ENCODE measurements around the gene ITGA5. TPM values are rescaled to one million over a fixed set of nuclear protein-coding genes. Genes with fewer than 3 reads are reported as not detected.
"Not testable (repeated sequence)": the region's sequence is repeated elsewhere in the genome, so short reads cannot be mapped to it uniquely, and the experiment has no call there.

Gene ITGA5
- polyA plus RNA-seq, 1 donor (not counting 4 experiments of a cell fraction or from before 2014, with no cell fraction given), result 47.9 TPM

DNA sequence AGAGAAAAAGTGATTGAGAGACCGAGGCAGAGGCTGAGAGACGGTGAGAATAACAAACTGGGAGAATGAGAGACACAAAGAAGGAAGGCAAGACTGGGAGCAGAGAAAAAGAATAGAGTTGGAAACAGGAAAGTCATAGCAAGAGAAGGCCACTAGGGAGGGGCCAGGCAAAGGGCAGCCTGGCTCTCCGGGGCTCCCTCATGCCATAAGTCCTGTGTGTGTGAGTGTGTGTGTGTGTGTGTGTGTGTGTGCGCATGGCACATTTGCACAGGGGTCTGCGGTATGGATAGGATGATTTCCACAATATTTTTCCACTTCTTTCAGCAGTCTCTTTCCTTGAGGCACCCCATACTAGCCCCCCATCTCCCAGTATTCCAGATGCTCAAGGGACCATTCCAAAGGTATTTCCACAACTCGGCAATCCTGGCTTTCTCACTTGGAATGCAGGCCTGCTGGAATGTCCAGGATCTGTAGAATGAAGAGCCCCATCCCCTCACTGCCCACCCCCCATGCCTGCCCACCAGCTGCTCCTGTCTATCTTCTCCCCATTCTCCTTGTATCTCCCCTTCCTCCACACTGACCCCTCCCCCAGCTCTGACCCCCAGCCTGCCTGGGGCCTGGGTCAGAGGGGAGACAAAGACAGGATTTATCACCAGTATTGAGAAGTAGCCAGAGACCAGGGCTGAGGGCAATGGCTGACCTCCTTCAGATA is 63.8 kb downstream of the ITGA5 start:
- Histone ChIP-seq H3K27me3 (ENCODE audit: control insufficient read depth, extremely low read depth, insufficient read depth, low read length) (no peaks in the 10 kb centered on the region), H3K4me1 (ENCODE audit: control insufficient read depth, extremely low read depth, insufficient read depth, low read length) (peaks cover 19% of the 10 kb centered on the region), H3K4me3 (ENCODE audit: control insufficient read depth in 2 of 3, extremely low read depth in 1 of 3, insufficient read depth in 2 of 3, low read depth in 1 of 3, low read length in 3 of 3) (no peak overlapping the region), H3K9ac (ENCODE audit: control insufficient read depth, extremely low read depth, insufficient read depth, low read length) (no peak overlapping the region), H3K27ac (ENCODE audit: control insufficient read depth, insufficient read depth, low read length) (no peak overlapping the region), H3K9me1 (ENCODE audit: control insufficient read depth, extremely low read depth, insufficient read depth, low read length) (no peaks in the 10 kb centered on the region), H2AFZ (ENCODE audit: control insufficient read depth, low read length) (no peak overlapping the region), H4K20me1 (ENCODE audit: control insufficient read depth, extremely low read depth, insufficient read depth, low read length) (no peaks in the 10 kb centered on the region), H3K9me3 (ENCODE audit: control insufficient read depth, low read depth, low read length) (no peaks in the 10 kb centered on the region), H3K79me2 (ENCODE audit: control insufficient read depth, insufficient read depth, low read length) (no peaks in the 10 kb centered on the region), H3K4me2 (ENCODE audit: control insufficient read depth, extremely low read depth, insufficient read depth, low read depth, low read length) (no peak overlapping the region), H3K36me3 (ENCODE audit: control insufficient read depth in 2 of 2, extremely low read depth in 1 of 2, insufficient read depth in 2 of 2, low read length in 2 of 2) (peaks cover 6 to 12% of the 10 kb centered on the region in 2 experiments)
- FAIRE-seq (no peak), DNase-seq (ENCODE audit: low read depth, low spot score) (no peak)
- dilution Hi-C loops (cut with MboI; ENCODE audit: extremely low pct_ligation_motif_present, low sequenced_read_pairs), result no loop called here
- TF ChIP-seq, protein P1, sequence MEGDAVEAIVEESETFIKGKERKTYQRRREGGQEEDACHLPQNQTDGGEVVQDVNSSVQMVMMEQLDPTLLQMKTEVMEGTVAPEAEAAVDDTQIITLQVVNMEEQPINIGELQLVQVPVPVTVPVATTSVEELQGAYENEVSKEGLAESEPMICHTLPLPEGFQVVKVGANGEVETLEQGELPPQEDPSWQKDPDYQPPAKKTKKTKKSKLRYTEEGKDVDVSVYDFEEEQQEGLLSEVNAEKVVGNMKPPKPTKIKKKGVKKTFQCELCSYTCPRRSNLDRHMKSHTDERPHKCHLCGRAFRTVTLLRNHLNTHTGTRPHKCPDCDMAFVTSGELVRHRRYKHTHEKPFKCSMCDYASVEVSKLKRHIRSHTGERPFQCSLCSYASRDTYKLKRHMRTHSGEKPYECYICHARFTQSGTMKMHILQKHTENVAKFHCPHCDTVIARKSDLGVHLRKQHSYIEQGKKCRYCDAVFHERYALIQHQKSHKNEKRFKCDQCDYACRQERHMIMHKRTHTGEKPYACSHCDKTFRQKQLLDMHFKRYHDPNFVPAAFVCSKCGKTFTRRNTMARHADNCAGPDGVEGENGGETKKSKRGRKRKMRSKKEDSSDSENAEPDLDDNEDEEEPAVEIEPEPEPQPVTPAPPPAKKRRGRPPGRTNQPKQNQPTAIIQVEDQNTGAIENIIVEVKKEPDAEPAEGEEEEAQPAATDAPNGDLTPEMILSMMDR (optimal IDR thresholded peaks at IDR 0.05 in 1 of 3, IDR thresholded peaks at IDR 0.05 in 1 of 3, conservative IDR thresholded peaks at IDR 0.05 in 1 of 3; ENCODE audit: extremely low read depth in 1 of 3, insufficient read depth in 2 of 3, low read length in 3 of 3), result peak in 1 of 3 experiments; percentile 13
- no peak for TF ChIP-seq EZH2 (IDR thresholded peaks at IDR 0.05; ENCODE audit: low read length)

DNA sequence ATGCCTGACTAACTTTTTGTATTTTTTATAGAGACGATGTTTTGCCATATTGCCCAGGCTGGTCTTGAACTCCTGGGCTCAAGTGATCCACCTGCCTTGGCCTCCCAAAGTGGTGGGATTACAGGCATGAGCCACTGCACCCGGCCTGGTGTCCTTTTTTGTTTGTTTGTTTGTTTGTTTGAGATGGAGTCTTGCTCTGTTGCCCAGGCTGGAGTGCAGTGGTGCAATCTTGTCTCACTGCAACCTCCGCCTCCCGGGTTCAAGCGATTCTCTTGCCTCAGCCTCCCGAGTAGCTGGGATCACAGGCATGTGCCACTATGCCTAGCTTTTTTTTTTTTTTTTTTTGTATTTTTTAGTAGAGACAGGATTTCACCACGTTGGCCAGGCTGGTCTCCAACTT is 64.8 kb downstream of the ITGA5 start:
- H3K9me3 ChIP-seq (ENCODE audit: control insufficient read depth, low read depth, low read length); dilution Hi-C loops (cut with MboI; ENCODE audit: extremely low pct_ligation_motif_present, low sequenced_read_pairs); H3K4me3 ChIP-seq (ENCODE audit: control insufficient read depth in 2 of 3, extremely low read depth in 1 of 3, insufficient read depth in 2 of 3, low read depth in 1 of 3, low read length in 3 of 3); DNase-seq (ENCODE audit: low read depth, low spot score); H3K27me3 ChIP-seq (ENCODE audit: control insufficient read depth, extremely low read depth, insufficient read depth, low read length); H3K4me2 ChIP-seq (ENCODE audit: control insufficient read depth, extremely low read depth, insufficient read depth, low read depth, low read length); H4K20me1 ChIP-seq (ENCODE audit: control insufficient read depth, extremely low read depth, insufficient read depth, low read length); H2AFZ ChIP-seq (ENCODE audit: control insufficient read depth, low read length); H3K27ac ChIP-seq (ENCODE audit: control insufficient read depth, insufficient read depth, low read length); H3K9ac ChIP-seq (ENCODE audit: control insufficient read depth, extremely low read depth, insufficient read depth, low read length); FAIRE-seq; H3K9me1 ChIP-seq (ENCODE audit: control insufficient read depth, extremely low read depth, insufficient read depth, low read length); H3K79me2 ChIP-seq (ENCODE audit: control insufficient read depth, insufficient read depth, low read length): not testable (repeated sequence)
- H3K36me3 ChIP-seq (ENCODE audit: control insufficient read depth in 2 of 2, extremely low read depth in 1 of 2, insufficient read depth in 2 of 2, low read length in 2 of 2), result peaks cover 7 to 15% of the 10 kb centered on the region in 2 experiments
- peaks cover 11% of the 10 kb centered on the region for H3K4me1 ChIP-seq (ENCODE audit: control insufficient read depth, extremely low read depth, insufficient read depth, low read length)
